HCT116 (cell line): ENCODE data around the gene CAND2. TPM values are rescaled to one million over a fixed set of nuclear protein-coding genes. Genes with fewer than 3 reads are reported as not detected.

ENCODE experiments used
- ATAC-seq: fragments of 200-7000 bp; cut with Tn5 transposase; 2 replicates; pipeline ENCODE4 v1.9.1; 2020; ENCODE audit warnings: mild to moderate bottlenecking, moderate library complexity
- BruUV-seq: library from RNA; stranded (reverse); fragments of 400-500 nt; replicated peaks from 2 replicates; lab custom pipeline; 2021; lab: Mats Ljungman, UMichigan
- CTCF ChIA-PET: fragments of 300-600 bp; sonication (Branson Sonifier 250); formaldehyde crosslinking; loops from one replicate; lab custom pipeline; 2021; ENCODE audit warnings: antibody characterized with exemption; lab: Charles Lee
- POLR2A ChIA-PET: fragments of 300-600, 350-600 bp; sonication (Branson Sonifier 250); formaldehyde crosslinking; loops from one replicate; lab custom pipeline; 2021; ENCODE audit warnings: antibody characterized with exemption; lab: Charles Lee
- RAD21 ChIA-PET, 2 experiments: fragments of 300-600 bp; sonication (Branson Sonifier 250); formaldehyde crosslinking; loops; one replicate each; lab custom pipeline; 2023; ENCODE audit warnings: low total read pairs in 2 of 2; ENCODE audit not compliant: uncharacterized antibody in 2 of 2, unreplicated experiment in 2 of 2, low non-redundant PET in 1 of 2; lab: Charles Lee
- DNase-seq: peaks from one replicate; pipeline ENCODE4 v3.0.0-alpha.2; 2010; ENCODE audit warnings: low read depth, low spot score
- H2AFZ ChIP-seq: fragments of 200-600 bp; shearing (Covaris generic), sonication (generic); 2 replicates; pipeline ENCODE4 v1.6.1; 2017; ENCODE audit warnings: low read depth, mixed run types, mixed read lengths, antibody characterized with exemption, low read length; ENCODE audit not compliant: poor library complexity, severe bottlenecking
- H3K27ac ChIP-seq: 2 replicates; pipeline ENCODE4 v1.5.1; 2012; ENCODE audit warnings: low read depth, low read length
- H3K27me3 ChIP-seq: fragments of 200-600 bp; sonication (generic); 2 replicates; pipeline ENCODE4 v1.6.1; 2016; ENCODE audit warnings: mixed run types, low read length, mixed read lengths; ENCODE audit not compliant: insufficient read depth
- H3K36me3 ChIP-seq, 2 experiments: fragments of 200-500 bp in 1 of 2; fragments of 200-600 bp in 1 of 2; sonication (Bioruptor generic) in 1 of 2; sonication (generic) in 1 of 2; 2 replicates each; pipeline versions ENCODE4 v1.5.1 to v1.6.1; 2014 to 2016; ENCODE audit warnings: low read length in 2 of 2, inconsistent platforms in 1 of 2, mixed read lengths in 1 of 2, mixed run types in 1 of 2; ENCODE audit not compliant: insufficient read depth in 2 of 2, control insufficient read depth in 1 of 2
- H3K4me1 ChIP-seq, 2 experiments: fragments of 200-600 bp in 1 of 2; sonication (generic) in 1 of 2; 2 replicates each; pipeline versions ENCODE4 v1.5.1 to v1.6.1; 2012 to 2017; ENCODE audit warnings: low read length in 2 of 2, inconsistent platforms in 1 of 2, mild to moderate bottlenecking in 1 of 2, mixed read lengths in 1 of 2, mixed run types in 1 of 2, moderate library complexity in 1 of 2; ENCODE audit not compliant: insufficient read depth in 2 of 2, control insufficient read depth in 1 of 2
- H3K4me2 ChIP-seq: fragments of 200-600 bp; sonication (generic); 2 replicates; pipeline ENCODE4 v1.6.1; 2017; ENCODE audit warnings: mixed run types, low read length, mixed read lengths
- H3K4me3 ChIP-seq, 2 experiments: fragments of 200-600 bp in 1 of 2; sonication (generic) in 1 of 2; replicated peaks in 1 of 2; 2 replicates each; pipeline ENCODE4 v1.5.1; 2011 to 2016; ENCODE audit warnings: low read length in 2 of 2, control low read depth in 1 of 2, low read depth in 1 of 2, mild to moderate bottlenecking in 1 of 2, mixed read lengths in 1 of 2, mixed run types in 1 of 2
- H3K79me2 ChIP-seq: fragments of 200-600 bp; sonication (generic); 2 replicates; pipeline ENCODE4 v1.6.1; 2017; ENCODE audit warnings: mild to moderate bottlenecking, mixed run types, low read length, moderate library complexity, mixed read lengths; ENCODE audit not compliant: insufficient read depth
- H3K9ac ChIP-seq: fragments of 200-600 bp; sonication (generic); 2 replicates; pipeline ENCODE4 v1.6.1; 2016; ENCODE audit warnings: low read length, mixed read lengths
- H3K9me2 ChIP-seq: fragments of 200-600 bp; sonication (generic), shearing (Covaris generic); 2 replicates; pipeline ENCODE4 v1.6.1; 2017; ENCODE audit warnings: mixed run types, mild to moderate bottlenecking, moderate library complexity; ENCODE audit not compliant: insufficient read depth
- H3K9me3 ChIP-seq, 2 experiments: fragments of 200-500 bp in 1 of 2; fragments of 200-600 bp in 1 of 2; sonication (Bioruptor generic) in 1 of 2; sonication (generic) in 1 of 2; 2 replicates each; pipeline ENCODE4 v1.6.1; 2014 to 2017; ENCODE audit warnings: low read length in 2 of 2, mixed read lengths in 2 of 2, inconsistent platforms in 1 of 2, low read depth in 1 of 2, mild to moderate bottlenecking in 1 of 2, mixed run types in 1 of 2, moderate library complexity in 1 of 2; ENCODE audit not compliant: control insufficient read depth in 1 of 2, insufficient read depth in 1 of 2
- H4K20me1 ChIP-seq: fragments of 200-600 bp; sonication (generic), shearing (Covaris generic); 2 replicates; pipeline ENCODE4 v1.6.1; 2017; ENCODE audit warnings: mixed run types, mild to moderate bottlenecking, moderate library complexity; ENCODE audit not compliant: insufficient read depth
- CBX3 ChIP-seq: IDR thresholded peaks from 2 replicates; pipeline ENCODE4 v1.6.1; 2012; ENCODE audit warnings: low read depth
- EGR1 ChIP-seq: IDR thresholded peaks from 2 replicates; pipeline ENCODE4 v1.6.1; 2012; ENCODE audit warnings: low read depth
- ELF1 ChIP-seq: IDR thresholded peaks from 2 replicates; pipeline ENCODE4 v1.6.1; 2012; ENCODE audit warnings: low read depth, borderline replicate concordance
- EZH2 ChIP-seq: fragments of 200-600 bp; sonication (generic); IDR thresholded peaks from 2 replicates; pipeline ENCODE4 v1.6.1; 2017; ENCODE audit warnings: antibody characterized with exemption, mixed run types
- EZH2phosphoT487 ChIP-seq: fragments of 200-600 bp; IDR thresholded peaks from 2 replicates; pipeline ENCODE4 v1.6.1; 2018; ENCODE audit warnings: antibody characterized with exemption, borderline replicate concordance
- JUND ChIP-seq: IDR thresholded peaks from 2 replicates; pipeline ENCODE4 v1.6.1; 2012
- MAX ChIP-seq: IDR thresholded peaks from 2 replicates; pipeline ENCODE4 v1.6.1; 2012
- POLR2A ChIP-seq: IDR thresholded peaks from 2 replicates; pipeline ENCODE4 v1.7.0; 2011; ENCODE audit warnings: borderline replicate concordance; ENCODE audit not compliant: insufficient read depth, insufficient read length; ENCODE audit errors: extremely low read depth
- POLR2AphosphoS5 ChIP-seq: IDR thresholded peaks from 2 replicates; pipeline ENCODE4 v1.6.1; 2011; ENCODE audit warnings: mild to moderate bottlenecking, low read depth, low read length, moderate library complexity
- RAD21 ChIP-seq: IDR thresholded peaks from 2 replicates; pipeline ENCODE4 v1.6.1; 2012; ENCODE audit warnings: low read depth, mild to moderate bottlenecking
- SIN3A ChIP-seq: IDR thresholded peaks from 2 replicates; pipeline ENCODE4 v1.6.1; 2012; ENCODE audit warnings: low read depth
- SP1 ChIP-seq: IDR thresholded peaks from 2 replicates; pipeline ENCODE4 v1.6.1; 2012; ENCODE audit warnings: low read depth
- SRF ChIP-seq: IDR thresholded peaks from 2 replicates; pipeline ENCODE4 v1.6.1; 2012; ENCODE audit warnings: low read depth
- TCF7L2 ChIP-seq: IDR thresholded peaks from 2 replicates; pipeline ENCODE4 v1.7.0; 2011; ENCODE audit warnings: borderline replicate concordance, inconsistent platforms; ENCODE audit not compliant: insufficient read depth, insufficient read length; ENCODE audit errors: extremely low read depth
- ZBTB33 ChIP-seq: IDR thresholded peaks from 2 replicates; pipeline ENCODE4 v1.6.1; 2011; ENCODE audit warnings: mild to moderate bottlenecking, low read length, moderate library complexity; ENCODE audit not compliant: insufficient replicate concordance; ENCODE audit errors: extremely low read depth
- ZNF274 ChIP-seq: fragments of 200-500 bp; sonication (Bioruptor generic); IDR thresholded peaks from 2 replicates; pipeline ENCODE4 v1.6.1; 2014; ENCODE audit warnings: mild to moderate bottlenecking, low read depth, low read length, inconsistent platforms
- intact Hi-C: fragments of 100-400 bp; cut with micrococcal nuclease; formaldehyde crosslinking; loops from 2 replicates; pipeline ENCODE4 v1.10.0; 2022
- total RNA-seq: library from RNA; stranded (reverse); gene quantifications from one replicate; pipeline ENCODE4 v1.2.1, GENCODE V29; 2021; ENCODE audit not compliant: unreplicated experiment

The CAND2 gene
- total RNA-seq, 1 experiment from 2014 or later = not detected

- ChIA-PET POLR2A (interaction anchor here (0.7 kb wide), 1 partner anchor 39 kb away, joined by 3 read pairs; no protein-coding TSS in a partner anchor), CTCF (no interaction called here), RAD21 (no interaction called here)
- no TSS peak for BruUV-seq
- TF ChIP-seq MAX = no peak
- no peak for TF ChIP-seq EZH2
- TF ChIP-seq ELF1 = no peak
- TF ChIP-seq ZNF274 = no peak
- TF ChIP-seq ZBTB33 = no peak
- no peak for TF ChIP-seq POLR2A
- no peak for TF ChIP-seq EZH2phosphoT487
- TF ChIP-seq TCF7L2 = no peak
- no peak for TF ChIP-seq EGR1
- no peak for TF ChIP-seq SIN3A
- TF ChIP-seq POLR2AphosphoS5 = no peak
- no peak for TF ChIP-seq RAD21
- no peak for TF ChIP-seq SP1
- no peak for TF ChIP-seq JUND
- TF ChIP-seq SRF = no peak
- TF ChIP-seq CBX3 = no peak
- Histone ChIP-seq H4K20me1 (no peaks in the 10 kb centered on the region), H2AFZ (no peak overlapping the region), H3K9me2 (no peaks in the 10 kb centered on the region), H3K4me3 (no peak overlapping the region), H3K9me3 (no peaks in the 10 kb centered on the region), H3K79me2 (no peaks in the 10 kb centered on the region), H3K9ac (no peak overlapping the region), H3K4me1 (no peaks in the 10 kb centered on the region), H3K36me3 (no peaks in the 10 kb centered on the region), H3K27ac (no peak overlapping the region), H3K4me2 (no peak overlapping the region), H3K27me3 (peaks cover 9% of the 10 kb centered on the region; the same call in 1 of the 2 replicates)
- DNase-seq (no peak), ATAC-seq (no peak)
- intact Hi-C loops = no loop called here
Measured at GRCh38 chr3:12882336-12883310, 86.1 kb downstream of the CAND2 start.
